ENCODE measurements around the gene AHR.
"Not testable (repeated sequence)": the region's sequence is repeated elsewhere in the genome, so short reads cannot be mapped to it uniquely, and the experiment has no call there.

The AHR gene

GRCh38 chr7:17376595-17376994 is 78.1 kb downstream of the AHR start:
- WGBS, 2 experiments (ENCODE audit: insufficient coverage in 2 of 2), result 80 to 100% methylated on average over 1 of the region's 1 CpG
- peaks cover 14% of the 10 kb centered on the region for H3K4me1 ChIP-seq (ENCODE audit: control insufficient read depth, insufficient read depth, low read length, poor library complexity, severe bottlenecking)
- H3K36me3 ChIP-seq (ENCODE audit: control insufficient read depth, insufficient read depth, low read length), result no peaks in the 10 kb centered on the region
- no peaks in the 10 kb centered on the region for H3K9me3 ChIP-seq (ENCODE audit: control insufficient read depth, low read length)
- no peak overlapping the region for H3K4me3 ChIP-seq (ENCODE audit: extremely low read depth, insufficient read depth, low read length, poor library complexity, severe bottlenecking)
- H3K27ac ChIP-seq (ENCODE audit: low read depth, low read length, severe bottlenecking), result no peak overlapping the region

DNA sequence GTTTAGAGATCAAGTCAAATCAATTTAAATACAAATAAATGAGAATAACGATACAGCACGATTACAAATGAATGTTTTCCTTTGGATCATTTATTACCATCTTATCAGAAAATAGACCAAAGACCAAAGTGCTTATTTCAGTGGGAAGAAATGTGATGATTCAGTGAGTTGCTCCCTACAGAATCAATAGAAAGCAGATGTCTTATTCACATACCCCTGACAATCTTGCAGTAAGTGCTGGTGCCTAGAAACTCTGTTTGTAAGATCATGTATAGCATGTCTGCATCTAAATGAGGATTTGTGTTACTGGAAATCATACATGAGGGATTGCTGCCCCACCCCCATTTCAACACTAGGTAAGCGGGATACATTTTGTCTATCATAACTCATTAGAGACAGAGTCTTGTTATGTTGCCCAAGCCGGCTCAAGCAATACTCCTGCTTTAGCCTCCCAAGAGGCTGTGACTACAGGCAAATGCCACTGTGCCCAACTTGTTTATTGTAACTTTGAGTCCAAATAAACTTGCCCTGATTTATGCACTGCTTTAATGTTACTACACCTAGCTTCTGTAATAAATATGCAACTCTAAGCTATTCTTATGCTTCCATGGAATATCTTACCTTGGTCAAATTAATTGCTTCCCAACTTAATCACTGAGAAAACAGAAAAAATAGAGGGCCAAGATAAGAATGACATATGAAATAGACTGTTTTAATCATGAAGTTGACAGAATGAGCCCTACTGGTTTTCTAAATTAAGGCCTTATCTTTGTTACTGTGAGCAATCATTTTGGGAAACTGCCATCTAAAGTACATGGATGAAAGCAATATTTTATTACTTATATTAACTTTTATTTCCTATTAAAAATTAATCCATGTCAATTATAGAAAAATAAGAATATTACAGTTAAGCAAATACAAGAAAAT is 82.5 kb downstream of the AHR start:
- 78 to 94% methylated on average over 2 of the region's 4 CpGs for WGBS, 2 experiments (ENCODE audit: insufficient coverage in 2 of 2)
- H3K4me3 ChIP-seq (ENCODE audit: extremely low read depth, insufficient read depth, low read length, poor library complexity, severe bottlenecking), result no peak overlapping the region
- H3K9me3 ChIP-seq (ENCODE audit: control insufficient read depth, low read length), result no peaks in the 10 kb centered on the region
- no peaks in the 10 kb centered on the region for H3K36me3 ChIP-seq (ENCODE audit: control insufficient read depth, insufficient read depth, low read length)
- no peak overlapping the region for H3K27ac ChIP-seq (ENCODE audit: low read depth, low read length, severe bottlenecking)
- H3K4me1 ChIP-seq (ENCODE audit: control insufficient read depth, insufficient read depth, low read length, poor library complexity, severe bottlenecking), result no peaks in the 10 kb centered on the region

DNA sequence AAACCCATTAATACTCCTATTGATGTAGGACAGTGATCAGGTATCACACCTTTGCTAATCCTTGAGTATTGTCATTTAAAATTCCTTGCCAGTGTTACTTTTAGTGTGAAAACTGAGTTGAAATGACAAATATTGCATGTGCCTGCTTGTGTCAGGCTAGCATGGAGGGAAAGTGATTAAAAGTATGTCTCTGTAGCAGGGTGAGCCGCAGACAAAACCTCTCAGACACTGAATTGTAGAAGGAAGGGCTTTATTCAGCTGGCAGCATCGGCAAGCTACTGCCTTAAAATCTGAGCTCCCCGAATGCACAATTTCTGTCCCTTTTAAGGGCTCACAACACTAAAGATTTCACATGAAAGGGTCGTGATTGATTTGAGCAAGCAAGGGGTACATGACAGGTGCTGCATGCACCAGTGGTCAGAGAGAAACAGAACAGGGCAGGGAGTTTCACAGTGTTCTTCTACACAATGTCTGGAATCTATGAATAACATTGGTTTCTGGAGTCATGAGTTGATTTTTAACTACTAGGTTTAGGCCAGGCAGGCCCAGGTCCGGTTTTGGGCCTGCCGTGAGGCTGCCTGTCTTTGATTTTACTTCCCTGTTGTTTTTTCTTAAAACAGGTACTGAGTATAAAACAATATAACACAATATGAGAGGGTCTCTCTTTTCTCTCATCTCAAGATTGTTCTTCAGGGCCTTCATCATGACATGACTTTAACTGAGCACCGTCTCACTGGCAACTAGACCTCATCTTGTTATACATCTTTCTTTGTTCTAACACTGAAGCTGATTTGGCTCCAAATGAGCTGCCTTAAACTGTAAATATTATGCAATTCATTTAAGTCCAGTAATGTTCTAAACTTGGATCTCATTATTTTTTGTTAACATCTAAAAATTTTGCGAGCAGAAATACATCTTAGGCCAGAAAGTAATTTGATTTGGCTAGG is 84.2 kb downstream of the AHR start:
- H3K4me1 ChIP-seq (ENCODE audit: control insufficient read depth, insufficient read depth, low read length, poor library complexity, severe bottlenecking); H3K27ac ChIP-seq (ENCODE audit: low read depth, low read length, severe bottlenecking); H3K9me3 ChIP-seq (ENCODE audit: control insufficient read depth, low read length); H3K4me3 ChIP-seq (ENCODE audit: extremely low read depth, insufficient read depth, low read length, poor library complexity, severe bottlenecking); H3K36me3 ChIP-seq (ENCODE audit: control insufficient read depth, insufficient read depth, low read length): not testable (repeated sequence)
- 86 to 88% methylated on average over 4 of the region's 8 CpGs for WGBS, 2 experiments (ENCODE audit: insufficient coverage in 2 of 2)

GRCh38 chr7:17384400-17384799 is 85.9 kb downstream of the AHR start:
- 44 to 90% methylated on average over 1 of the region's 1 CpG for WGBS, 2 experiments (ENCODE audit: insufficient coverage in 2 of 2)
- H3K4me1 ChIP-seq (ENCODE audit: control insufficient read depth, insufficient read depth, low read length, poor library complexity, severe bottlenecking), result no peaks in the 10 kb centered on the region
- no peaks in the 10 kb centered on the region for H3K9me3 ChIP-seq (ENCODE audit: control insufficient read depth, low read length)
- no peaks in the 10 kb centered on the region for H3K36me3 ChIP-seq (ENCODE audit: control insufficient read depth, insufficient read depth, low read length)
- H3K27ac ChIP-seq (ENCODE audit: low read depth, low read length, severe bottlenecking), result no peak overlapping the region
- H3K4me3 ChIP-seq (ENCODE audit: extremely low read depth, insufficient read depth, low read length, poor library complexity, severe bottlenecking), result no peak overlapping the region

GRCh38 chr7:17385612-17386011 is 87.2 kb downstream of the AHR start:
- Histone ChIP-seq H3K4me1 (ENCODE audit: control insufficient read depth, insufficient read depth, low read length, poor library complexity, severe bottlenecking) (no peaks in the 10 kb centered on the region), H3K36me3 (ENCODE audit: control insufficient read depth, insufficient read depth, low read length) (no peaks in the 10 kb centered on the region), H3K9me3 (ENCODE audit: control insufficient read depth, low read length) (no peaks in the 10 kb centered on the region), H3K4me3 (ENCODE audit: extremely low read depth, insufficient read depth, low read length, poor library complexity, severe bottlenecking) (no peak overlapping the region), H3K27ac (ENCODE audit: low read depth, low read length, severe bottlenecking) (no peak overlapping the region)

GRCh38 chr7:17390392-17390791 is 91.9 kb downstream of the AHR start:
- Histone ChIP-seq H3K9me3 (ENCODE audit: control insufficient read depth, low read length) (peaks cover 21% of the 10 kb centered on the region), H3K4me1 (ENCODE audit: control insufficient read depth, insufficient read depth, low read length, poor library complexity, severe bottlenecking) (no peaks in the 10 kb centered on the region), H3K4me3 (ENCODE audit: extremely low read depth, insufficient read depth, low read length, poor library complexity, severe bottlenecking) (no peak overlapping the region), H3K27ac (ENCODE audit: low read depth, low read length, severe bottlenecking) (no peak overlapping the region), H3K36me3 (ENCODE audit: control insufficient read depth, insufficient read depth, low read length) (no peaks in the 10 kb centered on the region)
- WGBS, 2 experiments (ENCODE audit: insufficient coverage in 2 of 2), result 63 to 65% methylated on average over 3 to 4 of the region's 4 CpGs

- Histone ChIP-seq H3K27ac (ENCODE audit: low read depth, low read length, severe bottlenecking) (no peak overlapping the region), H3K36me3 (ENCODE audit: control insufficient read depth, insufficient read depth, low read length) (no peaks in the 10 kb centered on the region), H3K4me3 (ENCODE audit: extremely low read depth, insufficient read depth, low read length, poor library complexity, severe bottlenecking) (no peak overlapping the region), H3K4me1 (ENCODE audit: control insufficient read depth, insufficient read depth, low read length, poor library complexity, severe bottlenecking) (no peaks in the 10 kb centered on the region), H3K9me3 (ENCODE audit: control insufficient read depth, low read length) (peaks cover 23% of the 10 kb centered on the region)
- WGBS, 2 experiments (ENCODE audit: insufficient coverage in 2 of 2), result 83% methylated on average over 1 of the region's 2 CpGs; no CpG with 5 or more reads in 1 of the 2 experiments
Measured at GRCh38 chr7:17391366-17391765, 92.9 kb downstream of the AHR start.

- Histone ChIP-seq H3K9me3 (ENCODE audit: control insufficient read depth, low read length) (peaks cover 23% of the 10 kb centered on the region), H3K4me3 (ENCODE audit: extremely low read depth, insufficient read depth, low read length, poor library complexity, severe bottlenecking) (no peak overlapping the region), H3K36me3 (ENCODE audit: control insufficient read depth, insufficient read depth, low read length) (no peaks in the 10 kb centered on the region), H3K4me1 (ENCODE audit: control insufficient read depth, insufficient read depth, low read length, poor library complexity, severe bottlenecking) (no peaks in the 10 kb centered on the region), H3K27ac (ENCODE audit: low read depth, low read length, severe bottlenecking) (no peak overlapping the region)
- 100% methylated on average over 1 of the region's 1 CpG for WGBS, 2 experiments (ENCODE audit: insufficient coverage in 2 of 2)
Measured at GRCh38 chr7:17392846-17393245, 94.4 kb downstream of the AHR start.

DNA sequence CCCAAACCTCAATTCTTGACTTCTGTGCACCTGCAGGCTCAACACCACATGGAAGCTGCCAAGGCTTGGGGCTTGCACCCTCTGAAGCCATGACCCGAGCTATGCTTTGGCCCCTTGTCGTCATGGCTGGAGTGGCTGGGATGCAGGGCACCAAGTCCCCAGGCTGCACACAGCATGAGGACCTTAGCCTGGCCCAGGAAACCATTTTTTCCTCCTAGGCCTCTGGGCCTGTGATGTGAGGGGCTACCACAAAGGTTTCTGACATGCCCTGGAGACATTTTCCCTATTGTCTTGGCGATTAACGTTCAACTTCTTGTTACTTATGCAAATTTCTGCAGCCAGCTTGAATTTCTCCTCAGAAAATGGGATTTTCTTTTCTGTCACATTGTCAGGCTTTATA is 96.1 kb downstream of the AHR start:
- H3K4me1 ChIP-seq (ENCODE audit: control insufficient read depth, insufficient read depth, low read length, poor library complexity, severe bottlenecking); H3K4me3 ChIP-seq (ENCODE audit: extremely low read depth, insufficient read depth, low read length, poor library complexity, severe bottlenecking); H3K27ac ChIP-seq (ENCODE audit: low read depth, low read length, severe bottlenecking); H3K36me3 ChIP-seq (ENCODE audit: control insufficient read depth, insufficient read depth, low read length): not testable (repeated sequence)
- WGBS, 2 experiments (ENCODE audit: insufficient coverage in 2 of 2), result 72 to 89% methylated on average over 2 to 4 of the region's 4 CpGs
- peaks cover 23% of the 10 kb centered on the region for H3K9me3 ChIP-seq (ENCODE audit: control insufficient read depth, low read length)
